Mucosa of descending colon (tissue), 3 donors: ENCODE data around the gene TNFSF15. TPM values are rescaled to one million over a fixed set of nuclear protein-coding genes. Genes with fewer than 3 reads are reported as not detected.

ENCODE experiments used
- ATAC-seq: fragments of 200-7000 bp; cut with Tn5 transposase; one replicate; pipeline ENCODE4 v1.9.1; 2020; ENCODE audit warnings: mild to moderate bottlenecking, moderate library complexity
- DNase-seq, 3 donors: peaks; one replicate each; pipeline ENCODE4 v3.0.0-alpha.2; 2020
- H3K36me3 ChIP-seq: fragments of 200-600 bp; one replicate; pipeline ENCODE4 v1.8.0; 2021; ENCODE audit warnings: low read depth, mild to moderate bottlenecking
- H3K4me1 ChIP-seq: fragments of 200-600 bp; one replicate; pipeline ENCODE4 v1.8.0; 2021; ENCODE audit warnings: low read depth, mild to moderate bottlenecking
- H3K4me3 ChIP-seq: fragments of 200-600 bp; one replicate; pipeline ENCODE4 v1.8.0; 2021; ENCODE audit warnings: mild to moderate bottlenecking
- H3K9me3 ChIP-seq: fragments of 200-600 bp; one replicate; pipeline ENCODE4 v1.8.0; 2021; ENCODE audit warnings: mild to moderate bottlenecking
- intact Hi-C, 2 donors: fragments of 100-400 bp; cut with DNase I in 1 of 2; cut with micrococcal nuclease in 1 of 2; formaldehyde crosslinking; loops; one replicate each; pipeline versions ENCODE4 v1.11.0 to v1.11.1; 2022; cut with DNase I, micrococcal nuclease
- total RNA-seq, 3 donors: library from RNA; stranded (reverse); fragmentation: NEBNext Ultra II Directional in 2 of 3; extraction: Animal tissue kit (Norgen Biotek cat#: 25700) in 2 of 3; gene quantifications; one replicate each; pipeline versions ENCODE4 v1.2.1 to v1.2.4, GENCODE V29; 2021 to 2023
- TF ChIP-seq, protein P1 (sequence below): fragments of 200-600 bp; IDR thresholded peaks from one replicate; pipeline ENCODE4 v1.8.0; 2022; ENCODE audit warnings: antibody characterized with exemption, mild to moderate bottlenecking
- donor health status: DM: no; HTN: no; CAD: no; lungs with moderate emphysema.
- donor health status: DM: no; HTN: no; CAD: no.
- donor health status: DM: no; HTN: yes; CAD: no.

The TNFSF15 gene
- total RNA-seq, 3 donors from 2014 or later: 0.80 to 8.7 (median 2.8) TPM

DNA sequence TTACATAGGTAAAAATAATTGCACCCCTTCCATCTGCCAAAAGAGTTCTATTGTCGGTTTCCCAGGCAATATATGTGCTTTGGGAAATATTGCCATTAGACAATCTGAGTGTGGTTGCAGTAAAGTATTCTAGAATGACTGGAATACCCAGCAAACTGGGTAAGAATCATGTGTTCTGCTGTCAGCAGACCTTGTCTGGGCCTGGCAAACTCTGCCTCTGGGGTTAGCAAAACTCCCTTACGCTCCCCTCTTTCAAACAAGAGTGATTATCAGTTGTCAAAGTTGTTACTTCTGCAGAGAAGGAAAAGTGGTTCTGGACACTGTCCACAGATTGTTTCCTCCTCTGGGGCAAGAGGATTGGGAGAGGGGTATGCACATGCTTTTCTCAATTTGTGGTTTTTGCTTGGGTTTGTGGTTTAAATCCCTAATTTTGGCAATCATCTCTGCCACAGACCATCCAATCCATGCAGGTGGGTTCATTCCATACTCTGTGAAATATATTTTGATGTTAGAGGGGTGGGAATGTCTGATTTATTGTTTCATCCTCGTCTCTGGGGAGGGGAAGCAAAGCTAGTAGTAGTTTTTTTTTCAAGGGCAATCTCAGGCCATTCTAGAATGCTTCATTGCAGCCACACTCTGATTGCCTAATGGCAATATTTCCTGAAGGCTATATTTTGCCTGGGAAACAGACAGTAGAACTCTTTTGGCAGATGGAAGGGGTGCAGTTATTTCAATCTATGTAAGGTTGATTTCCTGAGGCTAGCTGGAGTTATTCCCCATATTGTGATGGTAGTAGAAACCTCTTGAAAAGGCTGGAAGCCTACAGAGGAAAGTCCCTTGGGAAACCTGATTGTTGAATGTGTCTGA is 24.0 kb upstream of the TNFSF15 start:
- H3K36me3 ChIP-seq: no peaks in the 10 kb centered on the region
- TF ChIP-seq, protein P1, sequence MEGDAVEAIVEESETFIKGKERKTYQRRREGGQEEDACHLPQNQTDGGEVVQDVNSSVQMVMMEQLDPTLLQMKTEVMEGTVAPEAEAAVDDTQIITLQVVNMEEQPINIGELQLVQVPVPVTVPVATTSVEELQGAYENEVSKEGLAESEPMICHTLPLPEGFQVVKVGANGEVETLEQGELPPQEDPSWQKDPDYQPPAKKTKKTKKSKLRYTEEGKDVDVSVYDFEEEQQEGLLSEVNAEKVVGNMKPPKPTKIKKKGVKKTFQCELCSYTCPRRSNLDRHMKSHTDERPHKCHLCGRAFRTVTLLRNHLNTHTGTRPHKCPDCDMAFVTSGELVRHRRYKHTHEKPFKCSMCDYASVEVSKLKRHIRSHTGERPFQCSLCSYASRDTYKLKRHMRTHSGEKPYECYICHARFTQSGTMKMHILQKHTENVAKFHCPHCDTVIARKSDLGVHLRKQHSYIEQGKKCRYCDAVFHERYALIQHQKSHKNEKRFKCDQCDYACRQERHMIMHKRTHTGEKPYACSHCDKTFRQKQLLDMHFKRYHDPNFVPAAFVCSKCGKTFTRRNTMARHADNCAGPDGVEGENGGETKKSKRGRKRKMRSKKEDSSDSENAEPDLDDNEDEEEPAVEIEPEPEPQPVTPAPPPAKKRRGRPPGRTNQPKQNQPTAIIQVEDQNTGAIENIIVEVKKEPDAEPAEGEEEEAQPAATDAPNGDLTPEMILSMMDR: no peak
- intact Hi-C loops: no loop called here
- no peaks in the 10 kb centered on the region for H3K9me3 ChIP-seq
- DNase-seq: no peak
- H3K4me1 ChIP-seq: no peaks in the 10 kb centered on the region
- no peak for ATAC-seq
- H3K4me3 ChIP-seq: no peak overlapping the region

DNA sequence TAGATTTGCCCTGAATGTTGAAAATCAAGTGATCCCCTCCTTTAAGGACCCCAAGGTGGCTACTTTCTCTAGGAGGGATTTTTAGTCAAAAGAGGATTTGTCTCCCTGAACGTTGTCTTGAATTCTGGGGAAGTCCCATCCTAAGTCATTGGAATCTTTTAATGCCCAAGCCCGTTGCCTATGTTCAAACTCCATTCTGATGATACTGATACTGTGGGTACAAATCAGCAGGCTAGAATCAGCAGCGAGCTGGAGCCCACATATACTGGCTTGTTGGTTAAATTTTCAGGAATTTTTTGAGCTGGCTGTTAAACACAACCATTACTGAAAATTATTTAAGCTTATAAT is 22.4 kb upstream of the TNFSF15 start:
- ATAC-seq (no peak), DNase-seq (no peak)
- no peaks in the 10 kb centered on the region for H3K4me1 ChIP-seq
- H3K4me3 ChIP-seq: no peak overlapping the region
- intact Hi-C loops: no loop called here
- no peaks in the 10 kb centered on the region for H3K36me3 ChIP-seq
- no peaks in the 10 kb centered on the region for H3K9me3 ChIP-seq
- TF ChIP-seq, protein P1: no peak

- no peaks in the 10 kb centered on the region for H3K4me1 ChIP-seq
- TF ChIP-seq, protein P1: no peak
- DNase-seq (no peak), ATAC-seq (no peak)
- intact Hi-C loops: no loop called here
- H3K36me3 ChIP-seq: no peaks in the 10 kb centered on the region
- no peak overlapping the region for H3K4me3 ChIP-seq
- no peaks in the 10 kb centered on the region for H3K9me3 ChIP-seq
These were observed 21.9 kb upstream of the TNFSF15 start for GRCh38 chr9:114827641-114828302.

GRCh38 chr9:114826431-114826830 is 20.6 kb upstream of the TNFSF15 start:
- ATAC-seq: no peak
- Histone ChIP-seq H3K9me3 (no peaks in the 10 kb centered on the region), H3K4me1 (no peaks in the 10 kb centered on the region), H3K36me3 (no peaks in the 10 kb centered on the region), H3K4me3 (no peak overlapping the region)
- no peak for DNase-seq
- intact Hi-C loops: no loop called here
- TF ChIP-seq, protein P1: no peak

- DNase-seq (no peak), ATAC-seq (no peak)
- Histone ChIP-seq H3K4me1 (no peaks in the 10 kb centered on the region), H3K36me3 (no peaks in the 10 kb centered on the region), H3K4me3 (no peak overlapping the region), H3K9me3 (no peaks in the 10 kb centered on the region)
- intact Hi-C loops: no loop called here
- TF ChIP-seq, protein P1: no peak
These were observed 19.4 kb upstream of the TNFSF15 start for GRCh38 chr9:114825126-114825795.
